ENCODE results near the gene SMARCAL1.

DNA sequence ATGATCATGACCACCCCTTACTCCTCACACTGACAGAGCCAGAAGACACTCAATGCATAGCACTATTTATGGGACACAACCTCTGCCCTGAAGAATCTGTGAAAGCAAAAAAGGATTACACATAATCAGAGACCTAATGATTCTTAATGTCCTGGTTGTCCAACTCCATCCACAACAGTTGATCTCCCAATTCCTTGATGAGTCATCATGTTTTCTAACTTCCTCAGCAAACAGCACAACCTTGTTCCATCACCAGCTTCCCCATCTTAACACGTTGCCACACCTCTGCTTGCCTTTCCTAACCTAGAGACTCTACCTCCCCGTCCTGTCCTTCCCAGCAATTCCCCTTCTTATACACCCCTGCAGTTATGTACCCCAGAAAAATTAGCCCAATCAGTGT lies 26.8 kb upstream of the SMARCAL1 start:
- no peak for TF ChIP-seq POLR2A (IDR thresholded peaks at IDR 0.05)
- TF ChIP-seq, protein P1, sequence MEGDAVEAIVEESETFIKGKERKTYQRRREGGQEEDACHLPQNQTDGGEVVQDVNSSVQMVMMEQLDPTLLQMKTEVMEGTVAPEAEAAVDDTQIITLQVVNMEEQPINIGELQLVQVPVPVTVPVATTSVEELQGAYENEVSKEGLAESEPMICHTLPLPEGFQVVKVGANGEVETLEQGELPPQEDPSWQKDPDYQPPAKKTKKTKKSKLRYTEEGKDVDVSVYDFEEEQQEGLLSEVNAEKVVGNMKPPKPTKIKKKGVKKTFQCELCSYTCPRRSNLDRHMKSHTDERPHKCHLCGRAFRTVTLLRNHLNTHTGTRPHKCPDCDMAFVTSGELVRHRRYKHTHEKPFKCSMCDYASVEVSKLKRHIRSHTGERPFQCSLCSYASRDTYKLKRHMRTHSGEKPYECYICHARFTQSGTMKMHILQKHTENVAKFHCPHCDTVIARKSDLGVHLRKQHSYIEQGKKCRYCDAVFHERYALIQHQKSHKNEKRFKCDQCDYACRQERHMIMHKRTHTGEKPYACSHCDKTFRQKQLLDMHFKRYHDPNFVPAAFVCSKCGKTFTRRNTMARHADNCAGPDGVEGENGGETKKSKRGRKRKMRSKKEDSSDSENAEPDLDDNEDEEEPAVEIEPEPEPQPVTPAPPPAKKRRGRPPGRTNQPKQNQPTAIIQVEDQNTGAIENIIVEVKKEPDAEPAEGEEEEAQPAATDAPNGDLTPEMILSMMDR (IDR thresholded peaks at IDR 0.05), result no peak
